ENCODE results near the gene PKP1.

The PKP1 gene

DNA sequence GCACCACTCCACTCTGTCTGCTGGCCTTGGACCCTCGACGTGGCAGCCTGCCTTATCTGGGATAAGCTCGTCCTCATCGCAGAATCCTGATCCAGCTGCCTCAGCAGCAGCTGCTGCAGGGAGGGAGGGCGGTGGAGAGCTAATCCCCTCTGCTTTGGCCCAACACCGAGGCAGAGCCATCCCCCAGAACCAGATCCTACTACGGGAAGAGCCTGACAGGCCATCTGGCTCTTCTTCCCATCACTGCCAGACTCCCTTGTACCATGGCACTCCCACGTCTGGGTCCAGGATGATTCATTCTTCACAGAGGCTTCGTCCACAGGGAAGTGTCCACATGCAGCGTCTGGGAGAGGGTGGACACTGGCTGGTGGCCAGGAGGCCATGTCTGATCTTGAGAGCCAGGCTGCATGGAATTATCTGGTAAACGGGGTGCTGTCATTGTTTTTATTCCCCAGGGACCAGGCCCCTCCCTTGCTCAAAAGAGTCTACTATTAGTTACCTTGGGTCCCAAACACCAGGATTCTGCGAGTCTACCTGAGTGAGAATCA is 14.6 kb upstream of the PKP1 start:
- peak; percentile 88 for TF ChIP-seq GATA2 (IDR thresholded peaks at IDR 0.05; ENCODE audit: low read depth, low read length)
- TF ChIP-seq GATA3 (IDR thresholded peaks at IDR 0.05; ENCODE audit: low read depth, low read length), result no peak

DNA sequence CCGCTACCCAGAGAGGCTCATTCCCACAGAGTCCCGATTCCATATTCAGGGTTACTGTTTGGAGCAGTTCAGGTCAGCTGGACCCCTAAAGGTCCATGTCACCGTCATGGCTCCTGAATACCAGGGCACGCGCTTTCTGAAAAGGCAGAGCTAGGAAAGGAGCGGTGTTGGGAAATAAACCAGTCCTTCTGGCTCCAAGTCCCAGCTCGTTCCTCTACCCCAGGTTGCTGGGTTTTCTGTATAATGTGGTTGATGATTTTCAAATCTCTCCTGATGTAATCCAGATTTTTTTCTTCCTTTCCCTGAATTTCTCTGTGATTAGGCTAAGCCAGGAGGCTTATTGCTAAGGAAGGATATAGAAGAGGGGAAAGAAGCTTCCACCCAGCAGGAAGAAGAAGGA is 14.0 kb upstream of the PKP1 start:
- TF ChIP-seq GATA3 (IDR thresholded peaks at IDR 0.05; ENCODE audit: low read depth, low read length) (no peak), GATA2 (IDR thresholded peaks at IDR 0.05; ENCODE audit: low read depth, low read length) (no peak)

DNA sequence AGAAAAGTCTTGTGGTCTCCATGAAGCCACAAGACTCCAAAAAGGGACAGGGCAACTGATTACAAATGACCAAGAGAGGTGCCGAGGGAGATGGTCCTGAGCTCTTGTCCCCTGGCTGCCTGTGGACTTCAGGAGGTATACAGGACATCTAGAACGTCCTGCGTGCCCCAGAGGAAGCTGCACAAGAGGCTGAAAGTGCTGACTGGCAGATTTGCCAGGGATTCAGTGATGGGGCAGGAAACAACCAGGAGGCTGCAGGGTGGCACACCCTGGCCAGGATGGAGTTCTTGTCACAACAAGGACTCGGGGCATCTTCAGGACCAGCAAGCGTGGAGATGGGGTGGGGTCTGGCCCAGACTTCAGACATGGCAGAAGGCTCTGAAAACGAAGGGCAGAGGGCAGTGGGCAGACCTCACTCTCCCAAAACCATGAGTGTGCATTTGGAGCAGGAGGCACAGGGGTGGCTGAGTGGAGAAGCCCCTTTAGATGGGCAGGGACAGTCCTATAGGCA is 13.4 kb upstream of the PKP1 start:
- TF ChIP-seq GATA2 (IDR thresholded peaks at IDR 0.05; ENCODE audit: low read depth, low read length), result no peak
- no peak for TF ChIP-seq GATA3 (IDR thresholded peaks at IDR 0.05; ENCODE audit: low read depth, low read length)

DNA sequence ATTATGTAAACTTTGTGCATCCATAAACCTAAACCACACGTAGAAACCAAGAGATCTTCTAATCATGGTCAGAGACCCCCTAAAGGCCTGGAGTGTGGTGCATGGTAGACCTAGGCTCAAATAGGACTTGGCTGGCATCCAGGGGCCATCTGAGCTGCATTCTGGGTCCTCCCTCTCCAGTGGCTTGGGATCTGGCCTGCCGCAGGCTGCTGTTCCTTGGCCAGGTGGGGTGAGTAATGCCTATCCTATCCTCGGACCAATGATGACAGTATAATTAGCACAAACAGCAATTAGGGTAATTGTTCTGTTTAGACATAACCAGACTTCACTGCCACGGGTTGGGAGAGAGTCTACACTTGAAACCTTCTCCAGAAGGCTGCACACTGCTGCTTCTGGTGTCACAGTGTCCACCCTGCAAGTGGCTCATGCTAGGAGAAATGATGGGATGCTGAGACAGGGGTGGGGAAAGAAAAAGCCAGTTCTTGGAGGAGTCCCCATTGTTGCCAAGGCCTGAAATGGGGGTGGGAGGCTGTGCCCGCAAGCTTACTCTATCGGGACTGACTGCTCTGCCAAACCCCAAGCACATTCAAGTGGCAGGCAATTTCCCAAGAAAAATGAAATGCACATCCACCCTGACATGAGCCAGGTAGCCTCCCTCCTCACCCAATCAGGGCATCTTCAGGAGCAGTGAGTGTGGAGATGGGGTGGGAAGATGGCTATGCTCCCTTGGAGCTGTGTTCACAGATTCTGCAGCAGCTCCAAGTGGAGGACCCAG is 12.5 kb upstream of the PKP1 start:
- TF ChIP-seq GATA2 (IDR thresholded peaks at IDR 0.05; ENCODE audit: low read depth, low read length), result no peak
- no peak for TF ChIP-seq GATA3 (IDR thresholded peaks at IDR 0.05; ENCODE audit: low read depth, low read length)

DNA sequence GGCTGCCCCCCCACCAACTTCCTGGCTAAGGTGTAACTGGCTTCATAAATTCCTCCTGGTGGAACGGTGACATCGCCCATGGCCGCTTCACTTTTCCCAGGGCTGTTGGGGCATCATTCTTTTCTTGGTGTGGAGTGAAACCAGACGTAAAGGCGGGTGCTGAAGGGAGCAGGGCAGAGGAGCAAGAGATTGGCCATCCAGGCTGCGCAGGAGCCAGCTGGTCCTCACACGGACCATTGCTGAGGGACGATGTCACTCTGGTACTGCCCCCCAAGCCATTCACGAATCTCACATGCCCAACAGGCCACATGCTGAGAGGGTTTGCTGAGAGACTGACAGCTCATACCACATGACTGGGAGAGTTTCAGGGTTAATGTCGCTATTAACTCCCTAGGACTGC is 10.5 kb upstream of the PKP1 start:
- TF ChIP-seq GATA3 (IDR thresholded peaks at IDR 0.05; ENCODE audit: low read depth, low read length) (no peak), GATA2 (IDR thresholded peaks at IDR 0.05; ENCODE audit: low read depth, low read length) (no peak)

DNA sequence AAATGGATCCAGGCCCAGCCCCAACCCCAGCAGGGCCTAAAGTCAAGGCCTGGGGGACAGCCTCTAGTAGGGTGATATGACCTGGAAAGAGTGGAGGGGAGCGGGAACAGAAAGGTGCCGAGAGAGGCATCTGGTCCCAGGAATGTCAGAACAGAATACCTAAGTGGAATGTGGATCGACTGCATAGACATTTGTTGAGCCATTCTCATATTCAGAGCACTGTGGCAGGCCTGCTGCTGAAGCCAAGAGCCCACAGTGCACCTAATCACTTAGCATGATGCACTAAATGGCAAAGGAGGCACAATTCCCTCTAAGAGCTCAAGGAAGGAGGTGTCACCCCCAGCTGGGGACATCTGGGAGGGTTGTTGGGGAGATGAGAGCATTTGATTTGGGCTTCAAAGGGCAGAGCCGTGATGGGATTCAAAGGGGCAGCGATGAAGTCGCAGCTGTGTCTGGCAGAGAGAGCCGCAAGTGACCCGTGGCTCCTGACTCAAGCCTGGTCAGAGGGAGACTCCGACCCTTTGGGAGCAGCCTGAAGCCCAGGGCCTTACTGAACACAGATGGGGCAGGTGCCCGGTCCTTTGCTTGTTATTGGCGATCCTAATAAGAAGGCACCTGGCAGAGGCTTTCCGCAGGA is 8.6 kb upstream of the PKP1 start:
- no peak for TF ChIP-seq GATA3 (IDR thresholded peaks at IDR 0.05; ENCODE audit: low read depth, low read length)
- no peak for TF ChIP-seq GATA2 (IDR thresholded peaks at IDR 0.05; ENCODE audit: low read depth, low read length)

DNA sequence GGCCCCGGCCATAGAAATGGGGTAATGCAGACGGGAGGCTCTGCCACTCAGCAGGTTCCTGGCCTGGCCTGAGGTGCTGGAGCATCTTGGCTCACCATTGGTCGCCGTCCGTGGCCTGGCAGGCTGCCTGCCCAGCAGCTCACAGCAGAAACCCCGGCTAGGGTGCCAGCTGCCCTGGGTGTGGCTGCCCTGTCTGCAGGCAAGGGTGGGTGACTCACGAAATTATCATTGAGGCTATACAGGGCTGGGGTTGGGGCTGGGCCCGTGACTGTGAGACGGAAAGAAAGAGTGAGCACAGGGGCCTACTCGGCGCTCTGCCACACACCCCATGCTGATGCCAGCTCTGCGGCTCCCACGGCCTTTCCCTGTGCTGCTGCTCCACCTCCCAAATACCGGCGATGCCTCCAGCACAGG is 8.0 kb upstream of the PKP1 start:
- TF ChIP-seq GATA3 (IDR thresholded peaks at IDR 0.05; ENCODE audit: low read depth, low read length), result no peak
- no peak for TF ChIP-seq GATA2 (IDR thresholded peaks at IDR 0.05; ENCODE audit: low read depth, low read length)

DNA sequence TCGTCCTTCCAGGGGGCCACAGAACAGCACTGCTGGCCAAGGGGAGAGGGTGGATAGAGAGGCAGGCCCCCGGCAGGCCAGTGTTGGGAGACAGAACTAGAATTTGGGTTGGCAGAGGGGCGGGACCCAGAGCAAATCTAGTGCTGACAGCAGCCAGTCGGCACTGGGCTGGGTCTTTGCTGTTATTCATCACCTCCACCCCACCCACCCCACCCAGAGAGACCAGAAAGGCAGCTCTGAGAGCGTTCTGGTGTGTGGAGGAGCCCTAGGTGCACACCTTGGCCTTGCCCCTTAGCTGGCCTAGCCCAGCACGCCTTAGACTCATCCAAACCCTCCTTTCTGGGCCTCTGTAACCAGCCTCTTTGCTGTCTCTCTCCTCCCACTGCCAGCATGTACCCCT is 6.4 kb upstream of the PKP1 start:
- TF ChIP-seq GATA3 (IDR thresholded peaks at IDR 0.05; ENCODE audit: low read depth, low read length), result no peak
- TF ChIP-seq GATA2 (IDR thresholded peaks at IDR 0.05; ENCODE audit: low read depth, low read length), result no peak

DNA sequence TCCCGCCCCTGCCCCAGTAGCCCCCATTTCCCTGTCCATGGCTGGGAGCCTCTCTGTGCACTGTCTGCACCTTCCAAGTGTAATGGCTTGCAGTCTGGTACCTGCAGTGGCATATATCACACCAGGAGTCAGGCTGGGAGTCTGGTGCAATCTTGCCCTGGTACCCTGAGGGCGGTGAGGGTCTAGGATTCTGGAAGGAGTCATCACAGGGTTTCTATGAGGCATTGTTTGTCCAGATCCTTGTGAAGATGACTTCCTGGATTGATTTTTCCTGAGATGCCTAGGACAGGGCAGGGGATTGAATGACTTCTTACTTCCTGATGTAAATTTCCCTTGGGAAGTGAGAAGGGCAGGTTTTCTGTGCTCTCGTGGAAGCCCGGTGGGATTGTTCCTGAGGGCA is 5.9 kb upstream of the PKP1 start:
- no peak for TF ChIP-seq GATA2 (IDR thresholded peaks at IDR 0.05; ENCODE audit: low read depth, low read length)
- no peak for TF ChIP-seq GATA3 (IDR thresholded peaks at IDR 0.05; ENCODE audit: low read depth, low read length)

DNA sequence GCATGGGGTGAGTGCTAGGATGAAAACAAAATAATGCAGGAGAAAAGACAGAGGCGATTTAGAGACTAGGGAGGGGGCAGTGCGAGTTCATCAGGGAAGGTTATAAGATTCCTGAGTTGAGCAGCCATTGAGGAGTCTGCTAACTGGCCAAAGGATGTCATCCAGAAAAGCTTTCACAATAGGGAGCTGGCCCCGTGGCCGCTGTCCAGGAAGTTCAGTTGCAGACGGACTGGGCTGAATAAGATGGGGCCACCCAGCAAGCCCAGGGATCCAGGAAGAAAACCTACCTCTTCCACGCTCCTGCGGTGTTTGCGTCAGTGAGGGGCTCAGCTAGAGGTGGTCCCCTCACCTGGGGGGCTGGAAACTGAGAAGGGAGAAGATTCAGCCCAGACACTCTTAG is 4.0 kb upstream of the PKP1 start:
- TF ChIP-seq GATA2 (IDR thresholded peaks at IDR 0.05; ENCODE audit: low read depth, low read length), result no peak
- TF ChIP-seq GATA3 (IDR thresholded peaks at IDR 0.05; ENCODE audit: low read depth, low read length), result no peak

DNA sequence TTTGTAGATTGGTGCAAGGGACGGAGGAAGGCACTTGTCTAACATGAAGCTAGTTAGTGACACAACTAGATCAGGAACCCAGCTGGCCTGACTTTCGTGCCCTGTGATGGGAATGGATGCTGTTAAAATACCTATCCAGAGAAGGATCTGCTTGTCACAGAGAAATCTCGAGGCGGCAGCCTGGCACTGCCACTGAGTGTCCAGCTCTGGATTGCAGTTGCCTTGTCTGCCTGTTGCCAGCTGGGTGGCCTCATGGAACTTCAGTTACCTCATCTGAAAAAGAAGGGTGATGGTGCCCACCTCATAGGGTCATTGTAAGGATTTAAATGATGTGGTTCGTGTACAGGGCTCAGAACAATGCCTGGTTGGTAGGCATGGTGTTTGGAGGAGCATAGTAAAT is 2.4 kb upstream of the PKP1 start:
- no peak for TF ChIP-seq GATA3 (IDR thresholded peaks at IDR 0.05; ENCODE audit: low read depth, low read length)
- TF ChIP-seq GATA2 (IDR thresholded peaks at IDR 0.05; ENCODE audit: low read depth, low read length), result no peak

DNA sequence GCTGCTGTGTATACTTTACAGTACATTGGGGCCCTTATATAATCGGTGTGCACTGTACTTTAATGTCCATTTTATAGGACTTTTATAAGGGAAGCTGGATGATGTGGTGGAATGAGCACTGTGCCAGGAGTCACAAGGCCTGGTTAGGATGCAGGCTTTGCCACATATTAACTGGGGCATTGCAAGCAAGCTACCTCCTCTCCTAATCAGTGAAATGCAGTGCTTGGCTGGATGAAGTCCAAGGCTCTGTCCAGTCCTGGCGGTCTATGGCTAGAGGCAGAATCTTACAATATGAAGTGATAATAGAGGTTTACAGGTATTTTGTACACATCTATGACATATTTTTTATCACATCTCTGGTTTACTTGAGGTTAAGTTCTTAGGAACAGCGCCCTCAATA is 1.7 kb upstream of the PKP1 start:
- TF ChIP-seq GATA2 (IDR thresholded peaks at IDR 0.05; ENCODE audit: low read depth, low read length) (0 out of 2 replicates have a peak, but pooled peaks have one; percentile 10), GATA3 (IDR thresholded peaks at IDR 0.05; ENCODE audit: low read depth, low read length) (no peak)

DNA sequence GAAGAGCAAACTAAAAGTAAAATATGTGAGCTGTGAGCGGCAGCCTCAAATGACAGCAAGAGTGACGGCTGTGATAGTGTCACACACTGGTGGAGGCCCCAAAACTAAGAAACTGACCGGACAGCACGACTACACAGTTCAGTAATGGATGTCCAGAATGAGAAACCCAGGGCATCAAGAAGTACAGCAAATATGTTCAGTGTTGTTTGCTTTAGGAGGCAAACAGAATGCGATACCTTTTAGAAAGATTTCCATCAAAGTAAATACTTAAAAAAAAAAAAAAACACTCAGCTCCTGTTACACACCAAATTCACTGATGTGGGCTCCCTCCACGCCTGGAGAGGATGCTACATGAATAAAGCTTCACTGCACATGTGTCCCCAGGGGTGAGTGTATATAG is 1.1 kb upstream of the PKP1 start:
- TF ChIP-seq GATA2 (IDR thresholded peaks at IDR 0.05; ENCODE audit: low read depth, low read length), result no peak
- TF ChIP-seq GATA3 (IDR thresholded peaks at IDR 0.05; ENCODE audit: low read depth, low read length), result no peak

DNA sequence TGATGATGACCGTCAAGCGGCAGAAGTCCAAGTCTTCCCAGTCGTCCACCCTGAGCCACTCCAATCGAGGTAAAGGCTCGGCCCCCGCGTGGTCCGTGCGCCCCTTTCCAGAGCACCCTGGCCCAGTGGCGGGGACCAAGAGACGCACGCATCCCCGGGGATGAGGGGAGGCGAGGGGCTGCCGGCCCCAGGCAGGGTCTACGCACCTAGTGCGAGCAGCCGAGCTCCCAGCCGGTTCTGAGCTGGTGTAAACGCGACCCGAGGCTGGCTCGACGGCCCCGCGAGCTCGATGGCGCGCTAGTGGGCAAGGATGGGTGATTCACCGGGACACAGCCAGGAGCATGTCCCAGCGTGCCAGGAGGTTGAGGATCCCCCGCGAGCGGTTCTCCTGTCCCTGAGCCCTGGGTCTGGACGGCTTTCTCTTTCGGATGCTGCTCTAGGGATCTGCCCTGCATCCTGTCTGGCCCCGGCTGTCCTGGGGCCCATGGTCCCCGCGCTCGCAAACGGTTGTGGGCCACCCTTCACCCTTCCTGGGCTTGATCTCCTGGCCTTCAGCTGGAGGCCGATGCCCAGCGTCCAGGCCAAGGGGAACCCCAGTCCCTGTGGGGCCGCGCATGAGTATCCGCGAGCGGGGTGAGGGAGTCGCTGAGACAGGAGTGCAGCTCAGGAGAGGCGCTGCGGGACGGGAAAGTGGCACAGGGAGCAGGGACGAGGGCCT is 689 bp downstream of the PKP1 start:
- TF ChIP-seq GATA2 (IDR thresholded peaks at IDR 0.05; ENCODE audit: low read depth, low read length) (no peak), GATA3 (IDR thresholded peaks at IDR 0.05; ENCODE audit: low read depth, low read length) (no peak)
